B cell (primary cell): ENCODE results near the gene EPHA2. TPM values are rescaled to one million over a fixed set of nuclear protein-coding genes. Genes with fewer than 3 reads are reported as not detected.
"Not testable (repeated sequence)": the region's sequence is repeated elsewhere in the genome, so short reads cannot be mapped to it uniquely, and the experiment has no call there.

Experiments used
- ATAC-seq: fragments of 200-7000 bp; cut with Tn5 transposase; one replicate; pipeline ENCODE4 v1.10.0; 2021; ENCODE audit warnings: low read depth, mild to moderate bottlenecking, moderate number of reproducible peaks, moderate library complexity
- CTCF ChIA-PET: fragments of 350-600 bp; sonication (Branson Sonifier 250); formaldehyde crosslinking; loops from one replicate; lab custom pipeline; 2021; ENCODE audit warnings: antibody characterized with exemption, inconsistent platforms; lab: Charles Lee
- POLR2A ChIA-PET: fragments of 350-600 bp; sonication (Branson Sonifier 250); formaldehyde crosslinking; loops from one replicate; lab custom pipeline; 2021; ENCODE audit warnings: antibody characterized with exemption; lab: Charles Lee
- DNase-seq: peaks from one replicate; pipeline ENCODE4 v3.0.0; 2013
- H2AFZ ChIP-seq: 2 replicates; pipeline ENCODE4 v1.6.1; 2012; ENCODE audit warnings: mild to moderate bottlenecking, low read depth, low read length; ENCODE audit not compliant: insufficient read depth, poor library complexity, severe bottlenecking
- H3K27ac ChIP-seq, 2 donors: 1 replicate in 1 of 2; 2 replicates in 1 of 2; pipeline ENCODE4 v1.5.1; 2012 to 2013; ENCODE audit warnings: low read length in 2 of 2, mild to moderate bottlenecking in 2 of 2, moderate library complexity in 1 of 2
- H3K27me3 ChIP-seq, 4 experiments: fragments of 200-600 bp in 1 of 4; sonication (generic) in 1 of 4; replicated peaks in 1 of 4; 1 replicate in 2 of 4; 2 replicates in 2 of 4; pipeline versions ENCODE4 v1.6.1 to v1.7.0; 2013 to 2016; ENCODE audit warnings: low read length in 3 of 4, mild to moderate bottlenecking in 2 of 4, mixed read lengths in 1 of 4, moderate library complexity in 1 of 4; ENCODE audit not compliant: insufficient read depth in 4 of 4, control insufficient read depth in 3 of 4; ENCODE audit errors: control extremely low read depth in 1 of 4
- H3K36me3 ChIP-seq, 2 experiments: replicated peaks in 1 of 2; 1 replicate in 1 of 2; 2 replicates in 1 of 2; pipeline versions ENCODE4 v1.6.1 to v1.7.1; 2013; ENCODE audit warnings: low read length in 1 of 2; ENCODE audit not compliant: insufficient read depth in 2 of 2, control insufficient read depth in 1 of 2; ENCODE audit errors: control extremely low read depth in 1 of 2, extremely low read depth in 1 of 2
- H3K4me1 ChIP-seq, 2 donors: fragments of 200-600 bp in 1 of 2; sonication (generic) in 1 of 2; 1 replicate in 1 of 2; 2 replicates in 1 of 2; pipeline versions ENCODE4 v1.5.1 to v1.6.1; 2013 to 2017; ENCODE audit warnings: low read length in 2 of 2; ENCODE audit not compliant: control insufficient read depth in 2 of 2, insufficient read depth in 2 of 2
- H3K4me2 ChIP-seq: replicated peaks from 2 replicates; pipeline ENCODE3; 2012; ENCODE audit warnings: mild to moderate bottlenecking, low read depth, low read length; ENCODE audit not compliant: poor library complexity, severe bottlenecking
- H3K4me3 ChIP-seq, 5 experiments: fragments of 200-600 bp in 1 of 5; sonication (generic) in 1 of 5; 1 replicate in 3 of 5; 2 replicates in 2 of 5; pipeline versions ENCODE4 v1.5.1 to v1.7.0; 2011 to 2016; ENCODE audit warnings: low read length in 4 of 5, mild to moderate bottlenecking in 4 of 5, low read depth in 2 of 5, control low read depth in 1 of 5, moderate library complexity in 1 of 5; ENCODE audit not compliant: insufficient read depth in 1 of 5; ENCODE audit errors: control extremely low read depth in 1 of 5, extremely low read depth in 1 of 5
- H3K79me2 ChIP-seq: fragments of 200-600 bp; sonication (generic); one replicate; pipeline ENCODE4 v1.6.0; 2016; ENCODE audit warnings: low read length; ENCODE audit not compliant: control insufficient read depth, insufficient read depth
- H3K9ac ChIP-seq: fragments of 200-600 bp; sonication (generic); 2 replicates; pipeline ENCODE4 v1.6.1; 2017; ENCODE audit warnings: mild to moderate bottlenecking, low read length, moderate library complexity
- H3K9me3 ChIP-seq, 3 donors: one replicate each; pipeline versions ENCODE4 v1.6.1 to v1.7.1; 2013; ENCODE audit warnings: low read length in 2 of 3; ENCODE audit not compliant: control insufficient read depth in 2 of 3, insufficient read depth in 1 of 3; ENCODE audit errors: control extremely low read depth in 1 of 3
- H4K20me1 ChIP-seq: 2 replicates; pipeline ENCODE4 v1.6.0; 2012; ENCODE audit warnings: mild to moderate bottlenecking, low read length; ENCODE audit not compliant: insufficient read depth, control insufficient read depth, poor library complexity, severe bottlenecking
- H3K27ac Mint-ChIP-seq: one replicate; pipeline ENCODE4 v1.8.0; 2021; ENCODE audit warnings: mixed read lengths
- H3K27me3 Mint-ChIP-seq: one replicate; pipeline ENCODE4 v1.8.0; 2021; ENCODE audit warnings: mixed read lengths
- H3K4me1 Mint-ChIP-seq: one replicate; pipeline ENCODE4 v1.8.0; 2021; ENCODE audit warnings: mixed read lengths
- H3K4me3 Mint-ChIP-seq: one replicate; pipeline ENCODE4 v1.8.0; 2021; ENCODE audit warnings: mixed read lengths
- H3K9me3 Mint-ChIP-seq: one replicate; pipeline ENCODE4 v1.8.0; 2022; ENCODE audit warnings: mixed read lengths; ENCODE audit not compliant: insufficient read depth
- CTCF ChIP-seq: fragments of 200-600 bp; IDR thresholded peaks from one replicate; pipeline ENCODE4 v1.8.0; 2022; ENCODE audit warnings: antibody characterized with exemption, mild to moderate bottlenecking
- EZH2 ChIP-seq: IDR thresholded peaks from 2 replicates; pipeline ENCODE4 v1.6.1; 2012; ENCODE audit warnings: borderline replicate concordance, low read depth, mild to moderate bottlenecking, moderate library complexity, low read length; ENCODE audit not compliant: insufficient read depth, poor library complexity, severe bottlenecking
- WGBS: methylation state at CpG from one replicate; pipeline ENCODE4 v1.1.5; 2013; ENCODE audit warnings: missing lambda C conversion rate; ENCODE audit not compliant: insufficient coverage; 5-methylcytosine and 5-hydroxymethylcytosine counted together
- intact Hi-C: fragments of 100-400 bp; cut with micrococcal nuclease; formaldehyde crosslinking; loops from one replicate; pipeline ENCODE4 v1.10.0; 2022
- polyA plus RNA-seq: library from polyadenylated mRNA; depleted of rRNA; stranded (reverse); fragments of >200 nt; gene quantifications from 2 replicates; pipeline ENCODE4 v1.2.3, GENCODE V29; 2012
- total RNA-seq, 2 donors: library from RNA; stranded (reverse); fragments of 120-200 nt in 1 of 2; gene quantifications; 1 replicate in 1 of 2; 2 replicates in 1 of 2; pipeline versions ENCODE4 v1.2.3 to v1.2.4, GENCODE V29; 2013 to 2022

The EPHA2 gene
- total and polyA plus RNA-seq, 2 donors (not counting 1 experiment from before 2014, with no cell fraction given), result 0.12 TPM; not detected in 1

DNA sequence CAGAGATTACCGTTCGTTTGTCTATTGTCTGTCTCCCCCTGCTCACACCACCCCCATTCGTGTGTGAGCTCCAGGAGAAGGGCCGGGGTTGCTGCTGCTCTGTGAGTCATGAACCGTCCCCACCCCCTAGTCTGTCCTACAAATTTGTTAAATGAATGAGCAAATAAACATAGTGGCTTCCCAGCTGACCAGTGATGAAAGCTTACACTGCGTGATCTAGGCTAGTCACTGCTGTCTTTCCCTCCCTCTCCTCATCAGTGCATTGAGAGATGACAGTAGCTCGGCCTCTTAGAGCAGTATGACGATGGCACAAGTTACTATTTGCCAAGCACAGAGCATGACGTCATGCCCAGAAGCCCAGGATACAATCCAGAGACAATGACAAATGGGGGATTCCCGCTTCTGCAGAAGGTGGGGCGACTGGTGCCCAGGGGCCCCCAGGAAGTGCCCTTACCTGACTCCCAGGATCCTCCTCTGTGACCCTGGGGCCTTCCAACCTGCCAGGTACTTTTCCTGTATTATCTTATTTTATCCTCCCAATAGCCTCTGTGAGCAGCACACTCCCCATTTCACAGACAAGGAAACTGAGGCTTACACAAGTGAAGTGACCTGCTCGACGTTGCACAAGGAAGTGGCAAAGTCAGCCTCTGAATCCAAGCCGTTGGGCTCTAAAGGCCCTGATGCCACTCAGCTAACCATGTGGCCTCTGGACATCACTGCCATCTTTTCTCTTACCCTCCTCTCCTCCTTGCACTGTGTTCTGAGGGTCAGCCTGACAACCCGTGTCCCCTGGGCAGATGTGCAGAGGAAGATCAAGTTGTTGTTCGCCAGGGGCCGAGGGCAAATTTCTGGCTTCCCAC, 8.6 kb upstream of the EPHA2 start:
- Mint-ChIP-seq H3K27ac (peak overlapping the region; percentile 20), H3K27me3 (peaks cover 3% of the 10 kb centered on the region), H3K4me3 (no peak overlapping the region), H3K4me1 (peaks cover 26% of the 10 kb centered on the region), H3K9me3 (no peaks in the 10 kb centered on the region)
- Histone ChIP-seq H3K79me2 (no peaks in the 10 kb centered on the region), H3K27me3 (peaks cover 0 to 3% (median 0%) of the 10 kb centered on the region in 4 experiments), H3K9ac (no peak overlapping the region), H3K36me3 (no peaks in the 10 kb centered on the region), H3K4me2 (no peak overlapping the region), H3K27ac (no peak overlapping the region), H3K4me3 (no peak overlapping the region), H2AFZ (no peak overlapping the region), H4K20me1 (no peaks in the 10 kb centered on the region), H3K9me3 (peaks cover 0 to 2% (median 0%) of the 10 kb centered on the region in 3 donors), H3K4me1 (peaks cover 25 to 33% of the 10 kb centered on the region in 2 donors)
- ChIA-PET CTCF (interaction anchor here (0.6 to 1.9 kb wide), 5 partner anchors 20 to 199 kb away, joined by 3 to 5 read pairs (median 4); no protein-coding TSS in a partner anchor), POLR2A (no interaction called here)
- intact Hi-C loops, result no loop called here
- TF ChIP-seq CTCF (no peak), EZH2 (no peak)
- 86% methylated on average over 9 of the region's 17 CpGs for WGBS
- ATAC-seq, result no peak
- DNase-seq, result no peak

- POLR2A ChIA-PET, ATAC-seq, H3K36me3 ChIP-seq, H3K4me3 Mint-ChIP-seq, H2AFZ ChIP-seq, H4K20me1 ChIP-seq, DNase-seq, intact Hi-C loops, H3K79me2 ChIP-seq, H3K27ac ChIP-seq, H3K27me3 ChIP-seq, H3K4me2 ChIP-seq, H3K9ac ChIP-seq, H3K9me3 ChIP-seq, H3K27ac Mint-ChIP-seq, H3K27me3 Mint-ChIP-seq, H3K4me3 ChIP-seq, H3K9me3 Mint-ChIP-seq: not testable (repeated sequence)
- peaks cover 19% of the 10 kb centered on the region for H3K4me1 Mint-ChIP-seq
- CTCF ChIA-PET, result interaction anchor here (0.6 to 1.6 kb wide), 4 partner anchors 21 to 200 kb away, joined by 3 to 4 read pairs (median 3); no protein-coding TSS in a partner anchor
- peaks cover 17 to 26% of the 10 kb centered on the region in 2 donors for H3K4me1 ChIP-seq
- WGBS, result 85% methylated on average over 6 of the region's 12 CpGs
Measured at GRCh38 chr1:16163608-16164212, 7.8 kb upstream of the EPHA2 start.
